ENCODE results near the gene IRF4.

- TF ChIP-seq POLR2AphosphoS5 (IDR thresholded peaks at IDR 0.05; ENCODE audit: low read depth, low read length) (no peak), CTCF (IDR thresholded peaks at IDR 0.05) (no peak), SIN3A (IDR thresholded peaks at IDR 0.05; ENCODE audit: borderline replicate concordance, insufficient read depth, low read depth, low read length) (no peak)
These were observed 64.9 kb downstream of the IRF4 start for GRCh38 chr6:456358-456867.

All from Panc1 (cell line).